Keratinocyte (primary cell): ENCODE data around the gene RAI1. TPM values are rescaled to one million over a fixed set of nuclear protein-coding genes. Genes with fewer than 3 reads are reported as not detected.

Source experiments
- DNase-seq: peaks from one replicate; pipeline ENCODE4 v3.0.0-alpha.2; 2011; ENCODE audit warnings: low read depth, missing footprints, low spot score
- FAIRE-seq: peaks from 2 replicates; lab custom pipeline; 2011; peaks lifted over from hg19 to GRCh38; lab: Jason Lieb, UNC
- H2AFZ ChIP-seq: 2 replicates; pipeline ENCODE4 v1.6.0; 2012; ENCODE audit warnings: low read length, control low read depth, inconsistent platforms; ENCODE audit not compliant: control insufficient read depth
- H3K27ac ChIP-seq: 2 replicates; pipeline ENCODE4 v1.5.1; 2011; ENCODE audit warnings: low read length; ENCODE audit not compliant: control insufficient read depth, insufficient read depth
- H3K27me3 ChIP-seq: 3 replicates; pipeline ENCODE4 v1.6.0; 2011; ENCODE audit warnings: low read length; ENCODE audit not compliant: control insufficient read depth, insufficient read depth; ENCODE audit errors: extremely low read depth
- H3K36me3 ChIP-seq, 2 experiments: 2 replicates in 1 of 2; 3 replicates in 1 of 2; pipeline ENCODE4 v1.5.1; 2011; ENCODE audit warnings: low read length in 2 of 2, mild to moderate bottlenecking in 1 of 2; ENCODE audit not compliant: control insufficient read depth in 2 of 2, insufficient read depth in 2 of 2; ENCODE audit errors: extremely low read depth in 1 of 2
- H3K4me1 ChIP-seq: 3 replicates; pipeline ENCODE4 v1.5.1; 2011; ENCODE audit warnings: low read length; ENCODE audit not compliant: control insufficient read depth, insufficient read depth; ENCODE audit errors: extremely low read depth
- H3K4me2 ChIP-seq: 3 replicates; pipeline ENCODE4 v1.6.0; 2011; ENCODE audit warnings: low read depth, low read length; ENCODE audit not compliant: control insufficient read depth, insufficient read depth; ENCODE audit errors: extremely low read depth
- H3K4me3 ChIP-seq, 3 experiments: fragments of 200-600 bp in 1 of 3; sonication (generic) in 1 of 3; 2 replicates in 2 of 3; 3 replicates in 1 of 3; pipeline ENCODE4 v1.5.1; 2011 to 2016; ENCODE audit warnings: low read length in 3 of 3, mild to moderate bottlenecking in 3 of 3, control low read depth in 2 of 3, inconsistent platforms in 1 of 3, low read depth in 1 of 3, mixed read lengths in 1 of 3, mixed run types in 1 of 3, moderate library complexity in 1 of 3; ENCODE audit not compliant: control insufficient read depth in 2 of 3, insufficient read depth in 2 of 3; ENCODE audit errors: extremely low read depth in 1 of 3
- H3K79me2 ChIP-seq: 2 replicates; pipeline ENCODE4 v1.6.0; 2012; ENCODE audit warnings: low read length; ENCODE audit not compliant: control insufficient read depth, insufficient read depth
- H3K9ac ChIP-seq: 3 replicates; pipeline ENCODE4 v1.6.0; 2011; ENCODE audit warnings: low read length; ENCODE audit not compliant: control insufficient read depth, insufficient read depth; ENCODE audit errors: extremely low read depth
- H3K9me1 ChIP-seq: 3 replicates; pipeline ENCODE4 v1.6.0; 2011; ENCODE audit warnings: low read length; ENCODE audit not compliant: control insufficient read depth, insufficient read depth; ENCODE audit errors: extremely low read depth
- H3K9me3 ChIP-seq: 2 replicates; pipeline ENCODE4 v1.5.1; 2012; ENCODE audit warnings: low read depth, low read length; ENCODE audit not compliant: control insufficient read depth
- H4K20me1 ChIP-seq: 3 replicates; pipeline ENCODE4 v1.6.0; 2011; ENCODE audit warnings: low read length; ENCODE audit not compliant: control insufficient read depth, insufficient read depth; ENCODE audit errors: extremely low read depth
- EZH2 ChIP-seq: IDR thresholded peaks from one replicate; pipeline ENCODE4 v1.6.1; 2012; ENCODE audit warnings: inconsistent platforms, mild to moderate bottlenecking, low read length, moderate library complexity
- dilution Hi-C: fragments of 300-500 bp; cut with MboI; formaldehyde crosslinking; loops from one replicate; pipeline ENCODE4 v1.7.0; 2020; ENCODE audit warnings: low sequenced_read_pairs; ENCODE audit not compliant: extremely low pct_ligation_motif_present
- polyA plus RNA-seq, 5 experiments: library from polyadenylated mRNA; depleted of rRNA in 3 of 5; stranded (reverse) in 3 of 5; stranded (forward) in 1 of 5; unstranded in 1 of 5; fragments of >200 nt; gene quantifications; 1 replicate in 1 of 5; 2 replicates in 3 of 5; 3 replicates in 1 of 5; pipeline versions ENCODE4 v1.2.1 to v1.2.3, GENCODE V29; 2011 to 2012; ENCODE audit warnings: missing spikeins in 2 of 5, low read depth in 1 of 5, low replicate concordance in 1 of 5
- TF ChIP-seq, protein P1 (sequence below), 3 experiments: IDR thresholded peaks in 1 of 3; conservative IDR thresholded peaks in 1 of 3; optimal IDR thresholded peaks in 1 of 3; 2 replicates in 2 of 3; 3 replicates in 1 of 3; pipeline versions ENCODE3 to v1.5.1; 2011; ENCODE audit warnings: low read length in 3 of 3, mild to moderate bottlenecking in 3 of 3, moderate library complexity in 2 of 3, control low read depth in 1 of 3, inconsistent platforms in 1 of 3; ENCODE audit not compliant: insufficient read depth in 2 of 3; ENCODE audit errors: extremely low read depth in 1 of 3

Gene RAI1
- polyA plus RNA-seq, 1 donor (not counting 4 experiments of a cell fraction or from before 2014, with no cell fraction given) = 2.6 TPM

DNA sequence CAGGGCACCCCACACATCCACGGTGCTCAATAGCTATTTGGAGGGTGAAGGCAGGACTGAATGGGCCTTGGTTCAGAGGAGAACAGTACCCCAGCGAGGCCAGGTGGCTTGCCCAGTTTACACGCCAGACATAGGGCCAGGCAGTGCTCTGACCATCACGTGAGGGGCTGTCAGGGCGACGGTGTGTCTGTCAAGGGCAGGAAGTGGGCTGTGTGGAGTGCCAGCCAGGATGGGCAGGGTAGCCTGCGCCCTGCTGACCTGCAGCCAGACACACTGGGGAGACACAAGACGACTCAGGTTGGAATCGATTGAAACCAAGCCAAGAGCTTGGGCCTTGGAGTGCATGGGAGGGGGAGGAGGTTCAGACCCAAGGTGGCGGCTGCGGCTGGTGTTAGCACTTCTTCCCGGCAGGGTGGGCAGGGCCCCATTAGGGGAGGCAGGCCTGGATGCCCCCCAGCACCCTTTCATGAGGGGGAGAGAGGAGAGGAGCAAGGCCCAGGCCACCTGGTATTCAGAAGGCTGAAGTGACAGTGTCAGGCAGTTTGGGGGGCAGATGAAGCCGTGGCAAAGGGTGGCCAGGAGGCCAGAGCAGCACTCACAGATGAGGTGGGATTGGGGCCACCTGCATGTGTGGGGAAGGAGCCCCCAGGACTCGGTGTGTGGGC is 87.3 kb downstream of the RAI1 start:
- Histone ChIP-seq H3K9me3 (no peaks in the 10 kb centered on the region), H3K9me1 (no peaks in the 10 kb centered on the region), H3K36me3 (peaks cover 0 to 6% of the 10 kb centered on the region in 2 experiments), H4K20me1 (no peaks in the 10 kb centered on the region), H3K4me3 (no peak overlapping the region), H3K4me2 (no peak overlapping the region), H2AFZ (no peak overlapping the region), H3K27me3 (no peaks in the 10 kb centered on the region), H3K79me2 (peaks cover 59% of the 10 kb centered on the region), H3K9ac (no peak overlapping the region), H3K27ac (no peak overlapping the region), H3K4me1 (peaks cover 26% of the 10 kb centered on the region)
- TF ChIP-seq, protein P1, sequence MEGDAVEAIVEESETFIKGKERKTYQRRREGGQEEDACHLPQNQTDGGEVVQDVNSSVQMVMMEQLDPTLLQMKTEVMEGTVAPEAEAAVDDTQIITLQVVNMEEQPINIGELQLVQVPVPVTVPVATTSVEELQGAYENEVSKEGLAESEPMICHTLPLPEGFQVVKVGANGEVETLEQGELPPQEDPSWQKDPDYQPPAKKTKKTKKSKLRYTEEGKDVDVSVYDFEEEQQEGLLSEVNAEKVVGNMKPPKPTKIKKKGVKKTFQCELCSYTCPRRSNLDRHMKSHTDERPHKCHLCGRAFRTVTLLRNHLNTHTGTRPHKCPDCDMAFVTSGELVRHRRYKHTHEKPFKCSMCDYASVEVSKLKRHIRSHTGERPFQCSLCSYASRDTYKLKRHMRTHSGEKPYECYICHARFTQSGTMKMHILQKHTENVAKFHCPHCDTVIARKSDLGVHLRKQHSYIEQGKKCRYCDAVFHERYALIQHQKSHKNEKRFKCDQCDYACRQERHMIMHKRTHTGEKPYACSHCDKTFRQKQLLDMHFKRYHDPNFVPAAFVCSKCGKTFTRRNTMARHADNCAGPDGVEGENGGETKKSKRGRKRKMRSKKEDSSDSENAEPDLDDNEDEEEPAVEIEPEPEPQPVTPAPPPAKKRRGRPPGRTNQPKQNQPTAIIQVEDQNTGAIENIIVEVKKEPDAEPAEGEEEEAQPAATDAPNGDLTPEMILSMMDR (optimal IDR thresholded peaks at IDR 0.05 in 1 of 3, IDR thresholded peaks at IDR 0.05 in 1 of 3, conservative IDR thresholded peaks at IDR 0.05 in 1 of 3; ENCODE audit: extremely low read depth in 1 of 3, insufficient read depth in 2 of 3, low read length in 3 of 3) = no peak
- no peak for TF ChIP-seq EZH2
- no peak for FAIRE-seq
- DNase-seq = no peak
- dilution Hi-C loops = no loop called here

DNA sequence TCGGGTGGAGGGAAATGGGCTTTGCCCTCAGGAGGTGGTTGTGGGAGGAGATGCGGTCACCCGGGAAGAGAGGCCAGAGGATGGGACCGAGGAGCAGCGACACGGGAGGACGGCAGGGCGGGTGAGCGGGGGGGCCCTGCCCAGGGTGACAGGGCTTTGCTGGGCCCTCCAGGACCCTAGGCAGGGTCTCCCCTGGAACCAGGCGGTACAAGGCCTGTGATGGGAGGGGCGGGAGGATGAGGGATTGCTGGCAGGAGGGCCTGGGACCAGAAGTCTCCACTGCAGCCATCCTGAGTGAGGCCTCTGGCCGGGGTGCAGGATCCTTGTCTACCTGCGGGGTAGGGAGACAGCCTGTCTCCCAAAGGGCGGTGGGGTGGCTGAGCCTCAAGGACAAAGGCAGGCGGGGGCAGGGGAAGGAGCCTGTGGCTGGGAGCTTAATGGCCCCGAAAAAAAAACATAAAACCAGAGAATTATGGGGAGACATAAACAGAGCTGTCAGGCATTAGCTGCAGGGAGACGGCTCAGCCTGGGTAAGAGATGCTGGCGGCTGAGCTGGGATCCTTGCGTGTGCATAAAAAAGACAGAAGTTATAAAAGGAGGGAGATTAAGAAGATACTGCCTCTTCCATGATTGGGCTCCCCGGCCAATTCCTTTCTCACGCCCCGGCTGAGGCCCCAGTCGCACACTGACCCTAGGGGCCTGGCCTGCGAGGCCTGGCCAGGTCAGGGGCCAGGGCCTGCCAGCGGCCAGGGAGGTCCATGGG is 88.8 kb downstream of the RAI1 start:
- Histone ChIP-seq H3K36me3 (peaks cover 0 to 6% of the 10 kb centered on the region in 2 experiments), H4K20me1 (no peaks in the 10 kb centered on the region), H3K9ac (no peak overlapping the region), H3K27ac (no peak overlapping the region), H3K9me1 (no peaks in the 10 kb centered on the region), H2AFZ (no peak overlapping the region), H3K4me3 (no peak overlapping the region), H3K4me1 (peaks cover 36% of the 10 kb centered on the region), H3K9me3 (no peaks in the 10 kb centered on the region), H3K4me2 (no peak overlapping the region), H3K27me3 (no peaks in the 10 kb centered on the region), H3K79me2 (peaks cover 63% of the 10 kb centered on the region)
- FAIRE-seq (no peak), DNase-seq (no peak)
- dilution Hi-C loops = no loop called here
- TF ChIP-seq, protein P1 (optimal IDR thresholded peaks at IDR 0.05 in 1 of 3, IDR thresholded peaks at IDR 0.05 in 1 of 3, conservative IDR thresholded peaks at IDR 0.05 in 1 of 3; ENCODE audit: extremely low read depth in 1 of 3, insufficient read depth in 2 of 3, low read length in 3 of 3) = no peak
- no peak for TF ChIP-seq EZH2
